Keratinocyte (primary cell): ENCODE data around the gene TET1.

Source experiments
- EZH2 ChIP-seq: IDR thresholded peaks from one replicate; pipeline ENCODE4 v1.6.1; 2012; ENCODE audit warnings: inconsistent platforms, mild to moderate bottlenecking, low read length, moderate library complexity
- TF ChIP-seq, protein P1 (sequence below), 3 experiments: IDR thresholded peaks in 1 of 3; conservative IDR thresholded peaks in 1 of 3; optimal IDR thresholded peaks in 1 of 3; 2 replicates in 2 of 3; 3 replicates in 1 of 3; pipeline versions ENCODE3 to v1.5.1; 2011; ENCODE audit warnings: low read length in 3 of 3, mild to moderate bottlenecking in 3 of 3, moderate library complexity in 2 of 3, control low read depth in 1 of 3, inconsistent platforms in 1 of 3; ENCODE audit not compliant: insufficient read depth in 2 of 3; ENCODE audit errors: extremely low read depth in 1 of 3

GRCh38 chr10:68633281-68633680 is 73.1 kb downstream of the TET1 start:
- TF ChIP-seq, protein P1, sequence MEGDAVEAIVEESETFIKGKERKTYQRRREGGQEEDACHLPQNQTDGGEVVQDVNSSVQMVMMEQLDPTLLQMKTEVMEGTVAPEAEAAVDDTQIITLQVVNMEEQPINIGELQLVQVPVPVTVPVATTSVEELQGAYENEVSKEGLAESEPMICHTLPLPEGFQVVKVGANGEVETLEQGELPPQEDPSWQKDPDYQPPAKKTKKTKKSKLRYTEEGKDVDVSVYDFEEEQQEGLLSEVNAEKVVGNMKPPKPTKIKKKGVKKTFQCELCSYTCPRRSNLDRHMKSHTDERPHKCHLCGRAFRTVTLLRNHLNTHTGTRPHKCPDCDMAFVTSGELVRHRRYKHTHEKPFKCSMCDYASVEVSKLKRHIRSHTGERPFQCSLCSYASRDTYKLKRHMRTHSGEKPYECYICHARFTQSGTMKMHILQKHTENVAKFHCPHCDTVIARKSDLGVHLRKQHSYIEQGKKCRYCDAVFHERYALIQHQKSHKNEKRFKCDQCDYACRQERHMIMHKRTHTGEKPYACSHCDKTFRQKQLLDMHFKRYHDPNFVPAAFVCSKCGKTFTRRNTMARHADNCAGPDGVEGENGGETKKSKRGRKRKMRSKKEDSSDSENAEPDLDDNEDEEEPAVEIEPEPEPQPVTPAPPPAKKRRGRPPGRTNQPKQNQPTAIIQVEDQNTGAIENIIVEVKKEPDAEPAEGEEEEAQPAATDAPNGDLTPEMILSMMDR (optimal IDR thresholded peaks at IDR 0.05 in 1 of 3, IDR thresholded peaks at IDR 0.05 in 1 of 3, conservative IDR thresholded peaks at IDR 0.05 in 1 of 3; ENCODE audit: extremely low read depth in 1 of 3, insufficient read depth in 2 of 3, low read length in 3 of 3): no peak
- no peak for TF ChIP-seq EZH2
